Right forelimb (tissue), 1 donor: Measurements from ENCODE around the gene BAIAP2.

Experiments
- DNase-seq: peaks from one replicate; pipeline ENCODE4 v3.0.0-alpha.2; 2018

The BAIAP2 gene

DNA sequence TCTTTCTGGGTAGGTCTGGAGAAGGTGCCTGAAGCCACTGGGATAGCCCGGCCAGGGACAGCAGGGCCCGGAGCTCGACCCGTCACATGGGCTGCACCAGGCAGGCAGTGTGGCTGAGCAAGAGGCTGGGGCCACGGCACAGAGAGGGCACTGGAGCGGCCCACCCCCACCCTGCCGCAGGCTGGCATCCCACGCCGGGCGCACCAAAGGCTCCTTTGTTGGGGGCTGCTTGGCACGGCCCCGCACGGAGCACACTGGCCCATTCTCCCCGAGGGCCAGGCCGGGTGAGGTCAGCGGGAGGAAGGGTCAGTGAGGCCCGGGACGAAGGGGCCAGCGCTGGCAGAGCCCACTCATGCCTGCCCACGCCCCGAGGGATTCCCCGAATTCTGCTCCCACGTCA is 93.8 kb downstream of the BAIAP2 start:
- DNase-seq = no peak

DNA sequence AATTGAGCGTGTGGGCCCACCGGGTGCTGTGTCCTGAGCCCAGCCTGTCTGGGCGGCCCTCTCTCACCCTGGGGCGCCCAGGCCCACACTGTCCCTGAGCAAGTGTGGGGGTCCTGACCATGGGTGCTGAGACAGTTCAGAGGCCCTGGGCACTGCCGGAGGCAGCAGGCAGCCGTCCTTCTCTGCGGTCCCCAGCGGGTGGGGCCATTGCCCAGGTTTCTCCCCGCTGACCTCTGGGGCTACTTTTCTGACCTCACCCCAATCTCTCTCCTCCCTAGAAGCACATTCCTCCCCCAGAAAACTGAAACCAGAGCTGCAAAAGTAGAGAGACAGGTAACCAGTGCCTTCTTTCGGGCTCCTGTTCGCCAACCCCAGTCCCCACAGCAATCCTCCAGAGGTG is 94.3 kb downstream of the BAIAP2 start:
- no peak for DNase-seq

DNA sequence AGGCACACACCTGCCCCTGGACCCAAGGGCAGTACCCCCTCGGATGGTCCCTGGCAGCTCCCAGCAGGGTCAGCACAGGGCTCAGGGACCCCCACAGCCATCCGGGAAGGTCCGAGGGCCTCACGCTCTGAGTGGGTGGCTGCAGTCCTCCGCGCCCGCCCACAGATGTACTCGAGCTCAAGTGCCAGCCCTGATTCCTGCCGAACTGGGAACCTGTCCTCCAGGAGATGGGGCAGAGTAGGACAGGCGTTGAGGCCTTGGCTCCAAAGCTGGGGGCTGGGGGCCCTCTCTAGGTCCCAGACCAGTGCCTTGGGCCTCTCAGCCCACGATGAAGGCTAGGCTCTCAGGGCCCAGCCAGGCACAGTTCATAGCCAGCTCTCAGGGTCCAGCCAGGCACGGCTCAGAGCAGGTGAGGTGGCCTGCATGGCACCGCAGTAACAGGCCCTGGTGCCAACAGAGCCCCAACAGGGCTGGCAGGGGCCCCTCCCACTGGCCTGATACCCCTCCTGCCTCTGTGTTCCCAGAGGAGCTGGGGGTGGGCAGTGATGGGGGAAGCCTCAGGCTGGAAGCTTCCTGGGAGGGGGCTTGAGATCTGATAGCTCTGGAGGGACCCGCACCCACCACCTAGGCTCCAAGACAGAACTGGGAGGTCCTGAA is 94.9 kb downstream of the BAIAP2 start:
- DNase-seq = no peak

DNA sequence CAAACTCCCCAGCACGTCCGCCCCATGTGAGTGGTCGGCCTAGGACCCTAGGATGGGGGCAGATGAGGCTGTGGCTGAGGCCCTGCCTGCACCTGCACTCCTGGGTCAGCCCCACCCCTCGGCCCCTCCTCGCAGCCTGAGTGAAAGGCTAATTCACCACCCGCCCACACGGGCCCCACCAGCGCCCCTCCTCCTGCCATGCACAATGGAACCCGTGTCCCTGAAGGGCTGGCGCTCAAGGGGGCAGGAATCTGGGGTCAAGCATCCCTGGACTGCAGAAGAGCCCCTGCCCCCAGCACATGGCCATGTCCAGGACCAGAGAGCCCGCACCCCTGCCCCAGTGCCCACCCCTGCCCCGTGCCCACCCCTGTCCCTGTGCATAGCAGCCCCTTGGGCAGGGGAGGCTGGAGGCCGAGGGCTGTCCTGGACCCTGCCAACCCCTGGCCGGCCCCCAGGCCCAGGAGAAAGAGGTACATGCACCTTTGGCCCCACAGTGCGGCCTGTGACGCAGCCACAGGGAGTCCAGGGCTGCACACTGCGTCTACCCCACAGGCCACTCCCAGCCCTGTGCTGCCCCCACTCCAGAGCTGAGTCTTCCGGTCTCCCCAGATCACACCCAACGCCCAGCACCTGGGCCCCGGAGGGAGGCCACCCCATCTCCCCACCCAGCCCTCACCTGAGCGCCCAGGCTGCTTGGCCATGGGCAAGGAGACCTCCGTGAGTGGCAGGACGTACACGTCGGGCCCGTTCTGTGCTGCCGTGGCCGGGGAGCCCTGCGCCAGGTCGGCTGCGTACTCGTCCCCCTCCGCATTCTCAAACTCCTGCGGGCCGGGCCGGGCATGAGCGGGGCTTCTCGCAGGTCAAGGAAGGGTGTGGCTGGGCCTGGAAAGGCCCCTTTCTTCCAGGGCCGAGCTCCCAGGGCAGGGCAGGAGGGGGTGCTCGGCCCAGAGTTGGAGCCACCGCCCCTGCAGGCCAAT is 95.7 kb downstream of the BAIAP2 start:
- no peak for DNase-seq

DNA sequence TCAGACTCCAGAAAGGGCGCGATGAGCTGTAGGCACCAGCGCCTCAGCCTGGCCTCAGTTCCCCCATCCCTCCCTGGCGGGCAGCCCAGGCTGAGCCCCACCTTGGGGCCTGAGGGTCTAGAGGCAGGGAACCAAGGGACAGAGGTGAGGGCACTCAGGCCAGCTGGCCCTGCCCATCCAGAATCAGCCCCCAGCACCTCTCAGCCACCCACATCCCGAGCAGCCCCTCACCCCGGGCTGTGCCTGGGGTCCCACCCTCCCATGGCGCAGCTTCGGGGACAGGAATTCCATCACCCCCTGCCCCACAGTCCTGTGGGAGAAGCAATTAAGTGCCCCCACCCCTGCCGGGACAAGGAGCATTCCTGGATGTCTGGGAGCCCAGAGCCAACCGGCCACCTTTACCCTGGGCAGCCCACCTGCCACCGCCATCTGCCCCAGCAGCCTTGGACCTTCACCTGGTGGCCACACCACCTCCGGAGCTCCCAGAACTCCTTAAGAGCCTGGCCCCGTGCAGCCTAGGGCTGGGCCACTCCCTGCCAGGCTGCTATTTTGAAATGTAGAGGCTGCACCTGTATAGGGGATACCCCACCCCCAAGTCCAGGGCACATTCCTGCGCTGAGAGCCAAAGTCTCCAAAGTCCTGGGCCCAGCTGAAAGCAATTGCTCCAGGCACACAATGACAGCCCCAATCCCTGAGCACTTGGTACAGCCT is 96.7 kb downstream of the BAIAP2 start:
- no peak for DNase-seq

DNA sequence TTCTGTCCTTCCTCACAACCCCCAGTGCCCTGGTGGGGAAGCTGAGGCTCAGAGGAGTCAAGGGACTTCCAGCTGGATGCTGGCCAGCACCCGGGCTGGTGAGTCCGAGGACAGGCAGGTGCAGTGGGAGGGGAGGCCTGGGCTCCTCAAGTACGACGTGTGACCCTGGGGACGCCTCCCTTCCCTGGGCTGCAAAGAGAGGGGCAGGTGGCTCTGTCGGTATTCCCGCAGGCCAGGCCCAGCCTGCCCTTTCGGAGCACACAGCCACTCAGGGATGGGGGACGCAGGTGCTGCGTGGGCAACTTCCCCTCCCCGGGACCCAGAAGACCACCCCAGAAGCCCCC is 97.2 kb downstream of the BAIAP2 start:
- DNase-seq = no peak

DNA sequence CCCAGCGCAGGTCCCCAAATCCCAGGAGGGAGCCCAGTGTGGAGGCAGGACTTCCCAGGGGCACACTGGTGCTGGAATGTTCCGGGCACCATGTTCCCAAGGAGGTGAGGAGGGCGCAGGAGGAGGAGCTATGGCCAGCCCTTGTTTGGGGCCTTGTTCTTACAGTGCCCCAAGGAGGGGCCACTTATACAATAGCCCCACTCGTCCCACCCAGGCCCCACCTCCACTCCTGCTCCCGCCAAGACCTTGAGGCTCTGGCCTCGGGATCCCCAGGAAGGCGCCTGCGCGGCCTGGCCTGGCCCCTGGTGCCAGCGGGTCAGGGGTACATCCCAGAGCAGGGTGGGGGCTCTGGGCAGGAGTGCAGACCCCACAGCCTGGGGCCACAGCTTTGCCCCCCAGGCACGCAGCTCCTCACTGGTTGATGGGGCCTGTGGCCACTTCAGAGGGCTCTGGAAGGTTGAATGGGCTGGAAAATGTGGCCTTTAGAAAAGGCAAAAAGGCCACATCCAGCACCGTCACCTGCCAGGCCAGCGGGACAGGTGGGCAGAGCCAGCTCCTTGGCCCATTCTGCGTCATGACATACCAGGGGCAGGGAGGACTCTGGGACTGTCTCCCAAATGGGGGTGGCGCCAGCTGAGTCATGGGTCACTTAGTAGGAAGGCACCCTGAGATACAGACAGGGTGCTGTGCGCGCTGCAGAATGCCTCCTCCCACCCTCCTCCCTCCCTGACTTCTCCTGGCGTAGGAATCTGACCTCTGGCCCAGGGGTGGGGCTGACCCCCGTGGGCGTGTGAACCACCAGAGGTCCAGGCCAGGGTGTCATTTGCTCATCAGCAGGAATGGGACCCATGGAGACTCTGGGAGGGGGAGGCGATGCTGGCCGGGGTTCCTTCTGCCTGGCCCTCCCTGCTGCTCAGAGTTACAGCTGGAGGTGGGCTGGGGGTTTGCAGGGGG is 98.1 kb downstream of the BAIAP2 start:
- no peak for DNase-seq

DNA sequence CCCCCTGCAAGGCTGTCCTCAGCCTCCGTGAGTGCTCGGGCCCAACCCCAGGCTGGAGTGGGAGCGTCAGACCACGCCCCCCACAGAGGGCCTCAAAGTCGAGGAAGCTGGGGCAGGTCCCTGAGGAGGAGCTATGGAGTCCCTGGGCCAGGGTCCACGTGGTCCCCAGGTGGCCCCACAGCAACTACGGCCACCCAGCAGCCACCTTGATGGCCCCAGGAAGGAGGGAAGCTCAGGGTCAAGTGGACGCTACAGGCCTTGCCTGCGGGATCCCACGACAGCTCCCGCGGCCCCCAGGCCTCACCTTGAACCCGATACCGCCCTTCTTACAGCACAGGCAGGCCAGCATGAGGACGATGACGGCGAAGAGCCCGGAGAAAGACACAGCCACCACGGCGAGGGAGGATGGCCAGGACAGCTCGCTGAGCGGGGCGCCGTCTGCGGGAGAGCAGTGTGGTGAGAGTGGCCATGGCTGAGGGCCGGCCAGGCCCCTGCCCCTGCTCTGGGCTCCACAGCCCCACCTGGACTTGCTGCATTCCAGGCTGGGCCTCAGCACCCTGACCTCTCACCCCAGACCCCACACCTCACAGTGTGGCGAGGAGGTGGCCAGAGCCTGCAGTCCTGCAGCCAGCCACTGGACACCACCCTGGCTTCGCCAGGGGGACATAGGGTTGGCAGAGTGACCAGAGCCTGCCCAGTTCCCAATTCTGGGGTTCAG is 99.3 kb downstream of the BAIAP2 start:
- no peak for DNase-seq

DNA sequence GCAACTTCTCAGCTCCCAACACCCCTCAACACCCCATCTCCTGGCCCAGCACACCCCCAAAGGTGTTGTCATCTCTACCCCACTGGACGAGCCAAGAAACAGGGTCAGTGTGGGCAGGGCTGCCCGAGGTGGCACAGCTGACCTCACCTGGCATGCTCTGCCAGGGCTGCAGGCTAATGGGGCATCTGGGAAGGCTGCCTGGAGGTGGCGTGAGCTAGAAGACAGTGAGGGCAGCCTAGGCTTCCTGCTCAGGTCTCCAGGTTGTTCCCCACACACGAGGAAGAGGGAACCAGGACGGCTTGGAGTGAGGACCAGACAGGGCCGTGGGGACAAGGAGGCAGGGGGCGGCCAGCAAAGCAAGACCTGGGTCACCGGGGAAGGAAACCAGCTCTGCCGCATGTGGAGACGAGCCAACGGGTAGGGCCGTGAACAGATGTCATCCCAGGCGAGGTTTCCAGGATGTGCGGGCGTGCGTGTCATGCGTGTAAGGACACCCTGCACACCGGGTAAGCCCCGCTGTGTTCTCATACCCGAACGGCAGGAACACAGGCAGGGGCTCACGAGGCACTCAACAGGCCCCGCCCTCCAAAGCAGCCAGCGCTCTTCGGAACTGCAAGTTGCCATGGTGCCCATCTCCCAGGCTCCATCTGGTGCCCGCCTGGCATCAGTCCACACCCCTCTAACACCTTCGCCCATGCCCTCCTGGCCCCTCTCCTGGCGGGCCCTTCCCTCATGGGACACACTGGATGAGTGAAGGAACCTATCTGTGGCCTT is 100.7 kb downstream of the BAIAP2 start:
- DNase-seq = no peak

DNA sequence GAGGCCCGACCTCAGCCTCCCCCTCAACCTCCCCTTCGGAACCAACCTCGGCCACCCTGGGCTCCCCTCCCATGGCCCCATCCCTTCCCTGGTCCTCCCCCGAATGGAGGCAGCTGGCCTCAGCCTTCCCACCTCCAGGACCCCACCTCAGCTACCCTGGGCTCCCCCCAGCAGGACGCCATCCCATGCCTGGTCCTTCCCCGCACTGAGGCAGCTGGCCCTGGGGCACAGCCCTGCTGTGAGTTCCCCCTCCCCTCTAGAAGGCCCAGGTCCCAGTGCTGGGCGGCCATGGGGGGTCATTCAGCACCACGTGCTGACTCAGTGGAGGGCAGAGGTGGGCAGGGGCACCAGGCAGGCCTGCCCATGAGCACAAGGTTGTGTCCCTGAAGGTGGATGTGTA is 101.4 kb downstream of the BAIAP2 start:
- DNase-seq = no peak

DNA sequence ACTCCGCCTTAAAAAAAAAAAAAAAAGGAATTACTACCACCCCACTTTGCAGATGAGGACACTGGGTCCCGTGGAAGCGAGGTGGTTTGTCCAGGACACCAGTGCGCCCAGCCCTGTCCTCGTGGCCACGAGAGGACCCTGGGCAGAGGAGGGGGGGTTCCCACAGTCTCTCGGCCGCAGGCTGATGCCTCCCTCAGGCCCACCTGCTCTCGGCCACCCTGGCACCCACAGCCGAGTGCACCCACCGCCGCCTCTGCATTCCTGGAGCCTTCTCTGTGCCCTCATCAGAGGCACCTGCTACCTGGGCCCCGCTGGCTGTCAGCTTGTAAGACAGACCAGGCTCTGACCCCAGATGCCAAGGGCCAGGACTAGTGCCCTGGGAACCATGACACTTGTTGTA is 102.3 kb downstream of the BAIAP2 start:
- DNase-seq = no peak

DNA sequence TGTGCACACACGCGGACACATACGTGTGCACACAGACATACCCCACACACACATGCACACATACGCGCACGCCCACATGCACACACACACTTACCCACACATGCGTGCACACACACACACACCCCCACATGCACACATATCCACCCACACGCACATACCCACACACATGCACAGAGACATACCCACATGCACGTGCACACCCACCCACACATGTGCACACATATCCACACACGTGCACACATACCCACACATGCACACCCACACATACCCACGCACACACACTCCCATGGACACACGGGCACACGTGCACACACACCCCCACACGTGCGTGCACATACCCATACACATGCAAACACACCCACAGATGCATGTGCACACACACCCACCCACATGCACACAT is 103.1 kb downstream of the BAIAP2 start:
- no peak for DNase-seq

DNA sequence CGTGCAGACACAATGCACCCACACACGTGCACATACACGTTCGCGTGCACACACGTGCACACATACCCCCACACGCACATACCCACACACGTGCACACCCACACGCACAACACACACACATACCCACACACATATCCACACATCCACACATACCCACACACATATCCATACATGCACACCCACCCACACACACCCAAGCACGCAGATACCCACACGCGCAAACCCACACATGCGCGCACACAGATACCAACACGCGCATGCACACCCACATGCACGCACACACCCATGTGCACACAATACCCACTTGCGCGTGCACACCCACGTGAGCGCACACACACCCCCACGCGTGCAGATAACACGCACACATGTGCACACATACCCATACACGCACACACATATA is 103.5 kb downstream of the BAIAP2 start:
- no peak for DNase-seq

DNA sequence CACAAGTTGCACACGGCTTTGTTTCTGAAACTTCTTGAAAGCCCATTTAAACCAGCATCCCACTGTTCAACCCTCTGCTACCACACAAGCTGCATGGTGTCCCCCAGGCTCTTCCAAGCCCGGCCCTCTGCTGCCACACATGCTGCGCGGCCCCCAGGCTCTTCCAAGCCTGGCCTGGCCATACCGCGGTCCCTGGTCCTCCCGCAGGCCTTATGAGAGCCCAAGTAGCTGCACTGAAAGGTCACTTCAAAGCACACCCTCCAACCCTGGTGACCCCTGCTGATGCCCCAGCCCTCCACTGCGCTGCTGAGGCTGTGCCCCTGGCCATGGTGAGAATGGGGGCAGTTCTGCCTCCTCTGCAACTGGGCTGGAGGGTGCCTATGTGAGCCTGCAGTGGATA is 104.5 kb downstream of the BAIAP2 start:
- no peak for DNase-seq

DNA sequence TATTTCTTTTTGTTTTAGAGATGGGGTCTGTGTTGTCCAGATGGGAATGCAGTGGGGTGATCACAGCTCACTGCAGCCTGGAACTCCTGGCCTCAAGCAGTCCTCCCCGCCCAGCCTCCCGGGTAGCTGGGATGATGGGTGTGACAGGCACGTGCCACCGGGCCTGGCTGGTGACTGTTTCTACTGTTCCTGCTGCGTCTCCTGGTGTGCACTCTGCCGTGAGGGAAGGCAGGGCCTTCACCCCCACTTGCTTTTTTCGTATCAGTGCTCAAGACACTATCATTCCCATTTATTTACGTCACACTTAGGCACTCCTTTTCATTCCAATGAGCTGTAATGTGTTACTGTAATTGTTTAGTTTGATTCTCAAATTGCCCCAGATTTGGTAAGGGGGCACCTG is 105.1 kb downstream of the BAIAP2 start:
- no peak for DNase-seq

DNA sequence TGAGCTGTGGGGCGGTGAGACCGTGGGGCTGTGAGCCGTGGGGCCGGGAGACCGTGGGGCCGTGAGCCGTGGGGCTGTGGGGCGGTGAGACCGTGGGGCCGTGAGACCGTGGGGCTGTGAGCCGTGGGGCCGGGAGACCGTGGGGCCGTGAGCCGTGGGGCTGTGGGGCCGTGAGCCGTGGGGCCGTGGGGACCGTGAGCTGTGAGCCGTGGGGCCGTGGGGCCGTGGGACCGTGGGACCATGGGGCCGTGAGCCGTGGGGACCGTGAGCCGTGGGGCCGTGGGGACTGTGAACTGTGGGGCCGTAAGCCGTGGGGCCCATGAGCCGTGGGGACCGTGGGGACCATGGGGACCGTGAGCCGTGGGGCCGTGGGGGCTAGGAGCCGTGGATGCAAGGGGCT is 105.7 kb downstream of the BAIAP2 start:
- no peak for DNase-seq

DNA sequence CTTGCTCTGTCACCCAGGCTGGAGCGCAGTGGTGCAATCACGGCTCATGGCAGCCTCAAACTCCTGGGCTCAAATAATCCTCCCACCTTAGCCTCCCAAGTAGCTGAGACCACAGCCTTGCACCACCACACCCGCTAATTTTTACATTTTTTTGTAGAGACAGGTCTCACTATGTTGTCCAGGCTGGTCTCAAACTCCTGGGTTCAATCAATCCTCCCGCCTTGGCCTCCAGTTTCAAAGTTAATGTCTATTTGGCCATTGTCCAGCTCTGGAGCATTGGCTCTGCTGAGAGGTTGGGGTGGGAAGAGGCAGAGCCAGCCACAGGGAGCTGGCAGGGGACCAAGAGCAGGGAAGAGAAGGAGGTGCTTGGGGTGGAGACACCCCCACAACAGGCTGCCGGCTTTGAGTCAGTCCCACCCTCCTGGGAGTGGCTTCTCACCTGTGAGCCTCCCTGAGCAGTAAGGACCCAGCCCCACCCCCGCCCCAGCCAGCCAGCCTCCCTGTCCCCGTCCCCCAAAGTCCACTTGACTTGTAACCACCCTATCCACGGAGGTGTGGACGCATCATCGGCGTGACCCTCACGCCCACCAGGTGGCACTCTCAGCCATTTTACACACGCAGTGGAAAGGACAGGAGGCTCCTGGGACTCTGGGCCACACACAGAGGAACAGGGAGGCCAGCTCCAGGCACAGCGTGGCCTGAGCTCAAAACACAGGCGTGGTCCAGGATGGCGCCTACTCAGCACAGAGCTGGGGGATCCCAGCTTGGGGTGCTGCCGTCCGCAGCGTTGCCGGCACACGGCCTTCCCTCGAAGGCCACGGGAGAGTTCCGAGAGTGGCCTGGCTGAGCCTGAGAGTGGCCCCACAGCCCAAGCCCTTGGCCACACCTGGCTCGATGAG is 107.6 kb downstream of the BAIAP2 start:
- peak; percentile 88 for DNase-seq

DNA sequence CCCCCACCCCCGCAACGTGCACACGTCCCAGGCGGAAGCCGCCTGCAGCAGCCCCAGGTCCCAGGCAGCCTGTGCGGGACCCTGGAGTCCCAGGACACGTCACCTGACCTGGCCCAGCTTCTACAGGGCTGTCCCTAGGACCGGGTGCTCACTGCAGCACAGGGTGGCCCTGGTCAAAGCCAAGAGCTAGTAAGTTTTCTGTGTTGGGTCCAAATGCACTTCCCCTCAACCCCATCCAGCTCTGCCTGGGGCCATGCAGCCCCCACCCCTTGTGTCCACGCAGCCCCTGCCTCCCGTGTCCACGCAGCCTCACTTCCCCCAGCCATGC is 108.2 kb downstream of the BAIAP2 start:
- DNase-seq = no peak

DNA sequence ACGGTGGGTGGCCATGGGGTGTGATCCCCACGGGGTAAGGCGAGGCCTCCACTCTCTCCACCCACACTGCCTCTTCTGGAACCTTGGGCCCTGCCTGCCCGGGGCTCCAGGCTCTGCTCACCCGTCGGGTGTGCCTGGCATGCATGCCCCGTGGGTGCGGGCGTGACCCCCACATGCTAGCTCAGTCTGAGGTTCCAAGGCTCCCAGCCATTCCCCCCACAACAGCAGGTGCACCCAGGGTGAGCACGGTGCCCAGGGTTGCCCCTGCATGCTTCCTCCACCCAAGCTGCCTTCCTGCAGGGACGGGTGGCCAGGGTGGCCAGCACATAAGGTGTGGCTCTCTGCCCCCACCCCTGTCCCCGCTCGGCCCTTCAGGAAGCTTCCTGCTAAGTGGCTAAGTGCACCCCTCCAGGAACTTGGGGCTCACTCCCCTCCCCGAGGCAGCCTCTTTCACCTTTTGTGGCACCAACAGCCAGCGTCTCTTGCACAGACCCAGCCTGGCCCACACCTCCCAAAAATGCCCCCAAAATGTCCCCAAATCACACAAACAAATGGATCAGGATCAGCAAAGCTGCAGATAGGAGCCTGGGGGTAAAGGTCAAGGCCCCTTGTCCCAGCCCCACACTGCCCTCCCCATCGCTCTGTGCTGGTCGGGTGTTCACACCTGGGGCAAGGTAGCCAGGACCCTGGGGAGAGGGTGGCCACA is 108.9 kb downstream of the BAIAP2 start:
- DNase-seq = no peak

DNA sequence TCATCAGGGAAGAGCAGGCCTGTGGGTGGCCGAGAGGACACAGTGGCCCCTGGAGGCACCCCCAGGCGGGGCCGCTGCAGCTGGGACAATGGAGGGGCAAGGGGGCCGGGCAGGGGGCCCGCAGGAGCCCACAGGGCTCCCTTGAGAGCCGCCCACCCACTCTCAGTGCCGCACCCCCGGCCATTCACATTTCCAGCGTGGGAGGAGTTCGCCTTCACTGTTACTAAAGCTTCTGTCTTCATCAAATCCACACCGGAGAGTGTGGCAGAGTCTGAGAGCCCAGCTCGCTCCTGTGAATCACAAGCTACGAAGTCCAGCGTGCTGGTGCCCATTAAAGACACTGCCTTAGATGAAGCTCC is 109.5 kb downstream of the BAIAP2 start:
- DNase-seq = no peak
